BE2C (cell line): ENCODE data around the gene POLR3A.

Experiments
- DNase-seq: peaks from one replicate; pipeline ENCODE4 v3.0.0-alpha.2; 2020
- H3K27me3 ChIP-seq: fragments of 250-450 bp; sonication (Bioruptor Pico); 2 replicates; pipeline ENCODE4 v1.5.1; 2020; ENCODE audit warnings: mild to moderate bottlenecking
- H3K36me3 ChIP-seq: fragments of 250-450 bp; sonication (Bioruptor Pico); 2 replicates; pipeline ENCODE4 v1.5.1; 2020; ENCODE audit warnings: mild to moderate bottlenecking
- H3K4me1 ChIP-seq: fragments of 250-450 bp; sonication (Bioruptor Pico); 2 replicates; pipeline ENCODE4 v1.5.1; 2020
- H3K4me3 ChIP-seq: 2 replicates; pipeline ENCODE4 v1.5.1; 2011; ENCODE audit warnings: low read depth, low read length
- H3K9me3 ChIP-seq: fragments of 250-450 bp; sonication (Bioruptor Pico); 2 replicates; pipeline ENCODE4 v1.5.1; 2020
- CTCF ChIP-seq: IDR thresholded peaks from 2 replicates; pipeline ENCODE4 v1.5.1; 2012; ENCODE audit warnings: mild to moderate bottlenecking, low read depth, low read length

The POLR3A gene

GRCh38 chr10:77936697-77937567 lies 92.4 kb downstream of the POLR3A start:
- Histone ChIP-seq H3K4me1 (no peaks in the 10 kb centered on the region), H3K4me3 (no peak overlapping the region), H3K9me3 (no peaks in the 10 kb centered on the region), H3K36me3 (no peaks in the 10 kb centered on the region), H3K27me3 (no peaks in the 10 kb centered on the region)
- no peak for TF ChIP-seq CTCF
- DNase-seq, result no peak

- no peaks in the 10 kb centered on the region for H3K9me3 ChIP-seq
- no peaks in the 10 kb centered on the region for H3K36me3 ChIP-seq
- H3K27me3 ChIP-seq, result no peaks in the 10 kb centered on the region
- no peaks in the 10 kb centered on the region; the same call in 1 of the 2 replicates for H3K4me1 ChIP-seq
- TF ChIP-seq CTCF, result no peak
- H3K4me3 ChIP-seq, result no peak overlapping the region
- DNase-seq, result no peak
These were observed 97.1 kb downstream of the POLR3A start for GRCh38 chr10:77932016-77932715.

- no peak for DNase-seq
- Histone ChIP-seq H3K4me1 (no peaks in the 10 kb centered on the region; the same call in 1 of the 2 replicates), H3K9me3 (no peaks in the 10 kb centered on the region), H3K27me3 (no peaks in the 10 kb centered on the region), H3K36me3 (no peaks in the 10 kb centered on the region), H3K4me3 (peak overlapping the region; percentile 76)
- TF ChIP-seq CTCF, result no peak
These were observed 101.7 kb downstream of the POLR3A start for GRCh38 chr10:77927402-77928246.

- peak; percentile 55 for DNase-seq
- Histone ChIP-seq H3K4me1 (no peaks in the 10 kb centered on the region; the same call in 1 of the 2 replicates), H3K36me3 (no peaks in the 10 kb centered on the region), H3K27me3 (no peaks in the 10 kb centered on the region), H3K9me3 (no peaks in the 10 kb centered on the region), H3K4me3 (peak within 1 kb of the TSS; percentile 76)
- no peak for TF ChIP-seq CTCF
These were observed 102.5 kb downstream of the POLR3A start, which contains the start of gene DLG5 for GRCh38 chr10:77926566-77927401. Gene DLG5 (minus strand): TSS chr10:77926755. CDS start chr10:77926520, 235 bp downstream.

GRCh38 chr10:77925795-77926565 lies 103.3 kb downstream of the POLR3A start:
- Histone ChIP-seq H3K4me3 (peak overlapping the region; percentile 76), H3K27me3 (no peaks in the 10 kb centered on the region), H3K36me3 (no peaks in the 10 kb centered on the region), H3K4me1 (no peaks in the 10 kb centered on the region; the same call in 1 of the 2 replicates), H3K9me3 (no peaks in the 10 kb centered on the region)
- TF ChIP-seq CTCF, result no peak
- peak; percentile 56 for DNase-seq
